ENCODE data around the gene EFTUD2. TPM values are rescaled to one million over a fixed set of nuclear protein-coding genes. Genes with fewer than 3 reads are reported as not detected.

EFTUD2 gene
- total and polyA plus RNA-seq, 2 donors (not counting 1 experiment from before 2014, with no cell fraction given), result 43.2 to 133 TPM

DNA sequence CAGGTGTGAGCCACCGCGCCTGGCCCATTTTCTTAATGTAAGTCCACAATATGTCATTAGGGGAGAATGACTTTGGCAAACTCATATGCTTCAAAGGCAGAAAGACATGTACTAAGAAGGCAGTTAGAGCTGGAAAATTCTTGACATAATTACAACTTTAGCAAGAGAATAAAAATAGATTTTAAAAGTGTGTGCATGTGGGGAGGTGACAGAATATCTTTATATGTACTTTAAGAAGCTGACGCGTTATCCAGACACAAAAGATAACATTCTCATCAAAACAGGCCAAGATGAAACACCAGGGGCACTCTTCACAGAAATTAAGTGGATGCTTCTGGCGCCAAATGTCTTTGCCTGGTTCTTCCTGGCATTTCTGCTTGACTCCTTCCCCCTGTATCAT is 97.4 kb downstream of the EFTUD2 start:
- Mint-ChIP-seq H3K4me3 (no peak overlapping the region), H3K27ac (no peak overlapping the region), H3K9me3 (ENCODE audit: insufficient read depth) (no peaks in the 10 kb centered on the region), H3K4me1 (no peaks in the 10 kb centered on the region), H3K27me3 (no peaks in the 10 kb centered on the region)
- intact Hi-C loops (cut with micrococcal nuclease), result no loop called here
- no peaks in the 10 kb centered on the region for H3K4me1 ChIP-seq (ENCODE audit: control insufficient read depth in 2 of 2, insufficient read depth in 2 of 2, low read length in 2 of 2)
- H3K9me3 ChIP-seq (ENCODE audit: control extremely low read depth in 1 of 3, control insufficient read depth in 2 of 3, insufficient read depth in 1 of 3, low read length in 2 of 3), result no peaks in the 10 kb centered on the region
- TF ChIP-seq, protein P1, sequence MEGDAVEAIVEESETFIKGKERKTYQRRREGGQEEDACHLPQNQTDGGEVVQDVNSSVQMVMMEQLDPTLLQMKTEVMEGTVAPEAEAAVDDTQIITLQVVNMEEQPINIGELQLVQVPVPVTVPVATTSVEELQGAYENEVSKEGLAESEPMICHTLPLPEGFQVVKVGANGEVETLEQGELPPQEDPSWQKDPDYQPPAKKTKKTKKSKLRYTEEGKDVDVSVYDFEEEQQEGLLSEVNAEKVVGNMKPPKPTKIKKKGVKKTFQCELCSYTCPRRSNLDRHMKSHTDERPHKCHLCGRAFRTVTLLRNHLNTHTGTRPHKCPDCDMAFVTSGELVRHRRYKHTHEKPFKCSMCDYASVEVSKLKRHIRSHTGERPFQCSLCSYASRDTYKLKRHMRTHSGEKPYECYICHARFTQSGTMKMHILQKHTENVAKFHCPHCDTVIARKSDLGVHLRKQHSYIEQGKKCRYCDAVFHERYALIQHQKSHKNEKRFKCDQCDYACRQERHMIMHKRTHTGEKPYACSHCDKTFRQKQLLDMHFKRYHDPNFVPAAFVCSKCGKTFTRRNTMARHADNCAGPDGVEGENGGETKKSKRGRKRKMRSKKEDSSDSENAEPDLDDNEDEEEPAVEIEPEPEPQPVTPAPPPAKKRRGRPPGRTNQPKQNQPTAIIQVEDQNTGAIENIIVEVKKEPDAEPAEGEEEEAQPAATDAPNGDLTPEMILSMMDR (IDR thresholded peaks at IDR 0.05), result no peak
- no peak for TF ChIP-seq EZH2 (IDR thresholded peaks at IDR 0.05; ENCODE audit: borderline replicate concordance, insufficient read depth, low read depth, low read length, poor library complexity, severe bottlenecking)
- no peak overlapping the region for H3K4me3 ChIP-seq (ENCODE audit: control extremely low read depth in 1 of 5, extremely low read depth in 1 of 5, insufficient read depth in 1 of 5, low read depth in 2 of 5, low read length in 4 of 5)
- ChIA-PET CTCF (no interaction called here), POLR2A (no interaction called here)
- no peaks in the 10 kb centered on the region for H3K27me3 ChIP-seq (replicated peaks in 1 of 4; ENCODE audit: control extremely low read depth in 1 of 4, control insufficient read depth in 3 of 4, insufficient read depth in 4 of 4, low read length in 3 of 4)
- no peak overlapping the region for H2AFZ ChIP-seq (ENCODE audit: insufficient read depth, low read depth, low read length, poor library complexity, severe bottlenecking)
- ATAC-seq (ENCODE audit: low read depth) (no peak), DNase-seq (no peak)
- H3K4me2 ChIP-seq (replicated peaks; ENCODE audit: low read depth, low read length, poor library complexity, severe bottlenecking), result no peak overlapping the region
- no peak overlapping the region for H3K9ac ChIP-seq (ENCODE audit: low read length)
- H3K79me2 ChIP-seq (ENCODE audit: control insufficient read depth, insufficient read depth, low read length), result no peaks in the 10 kb centered on the region
- 87% methylated on average over 3 of the region's 5 CpGs for WGBS (ENCODE audit: insufficient coverage)
- H4K20me1 ChIP-seq (ENCODE audit: control insufficient read depth, insufficient read depth, low read length, poor library complexity, severe bottlenecking), result no peaks in the 10 kb centered on the region
- no peak overlapping the region for H3K27ac ChIP-seq (ENCODE audit: low read length in 2 of 2)
- no peaks in the 10 kb centered on the region for H3K36me3 ChIP-seq (replicated peaks in 1 of 2; ENCODE audit: control extremely low read depth in 1 of 2, control insufficient read depth in 1 of 2, extremely low read depth in 1 of 2, insufficient read depth in 2 of 2, low read length in 1 of 2)

Small RNA genes lying within 50 kb of the gene (small RNA-seq; reads per million reads assigned to genes)
- gene CCDC103 (ENCODE audit: insufficient read length, low read depth, low replicate concordance), result not detected
- not detected for gene MIR6783 (ENCODE audit: insufficient read length, low read depth, low replicate concordance)
- gene RN7SL405P (ENCODE audit: insufficient read length, low read depth, low replicate concordance), result not detected

Other genes with a start within 250 kb of the EFTUD2 start
- 0.12 and 0.29 TPM in 2 replicates for gene MEIOC, start 243.0 kb downstream of the EFTUD2 start, total RNA-seq
- 0.10 TPM in 1 of 2 replicates, not detected in the other for gene MEIOC, start 243.0 kb downstream of the EFTUD2 start, polyA plus RNA-seq
- gene CCDC43, start 209.7 kb downstream of the EFTUD2 start, total RNA-seq, result 21.9 and 22.7 TPM in 2 replicates
- 3.3 and 5.9 TPM in 2 replicates for gene CCDC43, start 209.7 kb downstream of the EFTUD2 start, polyA plus RNA-seq
- gene DBF4B, start 190.8 kb downstream of the EFTUD2 start, total RNA-seq, result 13.8 and 15.9 TPM in 2 replicates
- 7.3 and 10.9 TPM in 2 replicates for gene DBF4B, start 190.8 kb downstream of the EFTUD2 start, polyA plus RNA-seq
- gene ADAM11, start 140.5 kb downstream of the EFTUD2 start, total RNA-seq, result 0.34 and 0.39 TPM in 2 replicates
- gene ADAM11, start 140.5 kb downstream of the EFTUD2 start, polyA plus RNA-seq, result 0.62 and 1.00 TPM in 2 replicates
- gene GJC1, start 69.2 kb downstream of the EFTUD2 start, total RNA-seq, result not detected in 2 replicates
- not detected in 2 replicates for gene GJC1, start 69.2 kb downstream of the EFTUD2 start, polyA plus RNA-seq
- not detected in 2 replicates for gene HIGD1B, start 51.6 kb downstream of the EFTUD2 start, total RNA-seq
- not detected in 2 replicates for gene HIGD1B, start 51.6 kb downstream of the EFTUD2 start, polyA plus RNA-seq
- gene GFAP, start 16.1 kb upstream of the EFTUD2 start, total RNA-seq, result not detected in 2 replicates
- not detected in 2 replicates for gene GFAP, start 16.1 kb upstream of the EFTUD2 start, polyA plus RNA-seq
- gene KIF18B, start 48.3 kb upstream of the EFTUD2 start, total RNA-seq, result 0.44 TPM in 1 of 2 replicates, not detected in the other
- gene KIF18B, start 48.3 kb upstream of the EFTUD2 start, polyA plus RNA-seq, result 0.36 and 0.48 TPM in 2 replicates
- gene C1QL1, start 68.9 kb upstream of the EFTUD2 start, total RNA-seq, result not detected in 2 replicates
- not detected in 2 replicates for gene C1QL1, start 68.9 kb upstream of the EFTUD2 start, polyA plus RNA-seq
- 20.6 and 22.9 TPM in 2 replicates for gene DCAKD, start 152.2 kb upstream of the EFTUD2 start, total RNA-seq
- 18.7 and 31.5 TPM in 2 replicates for gene DCAKD, start 152.2 kb upstream of the EFTUD2 start, polyA plus RNA-seq
- gene NMT1, start 161.9 kb upstream of the EFTUD2 start, total RNA-seq, result 123 and 134 TPM in 2 replicates
- 28.6 and 30.1 TPM in 2 replicates for gene NMT1, start 161.9 kb upstream of the EFTUD2 start, polyA plus RNA-seq
- 2.2 and 4.1 TPM in 2 replicates for gene PLCD3, start 233.1 kb upstream of the EFTUD2 start, total RNA-seq
- gene PLCD3, start 233.1 kb upstream of the EFTUD2 start, polyA plus RNA-seq, result 0.50 and 0.54 TPM in 2 replicates
- 39.4 and 43.6 TPM in 2 replicates for gene ACBD4, start 236.2 kb upstream of the EFTUD2 start, total RNA-seq
- 30.4 and 36.8 TPM in 2 replicates for gene ACBD4, start 236.2 kb upstream of the EFTUD2 start, polyA plus RNA-seq
- 48.9 and 49.6 TPM in 2 replicates for gene HEXIM1, start 249.0 kb upstream of the EFTUD2 start, total RNA-seq
- gene HEXIM1, start 249.0 kb upstream of the EFTUD2 start, polyA plus RNA-seq, result 20.6 and 23.7 TPM in 2 replicates

Measured in B cell (primary cell).